H9 (cell line): ENCODE measurements around the gene ADH5. TPM values are rescaled to one million over a fixed set of nuclear protein-coding genes. Genes with fewer than 3 reads are reported as not detected.
A peak's percentile ranks its signal among the peaks of the same experiment; 100 is the strongest.

Experiments used
- DNase-seq: peaks from one replicate; pipeline ENCODE4 v3.0.0-alpha.2; 2017
- H2AFZ ChIP-seq: one replicate; pipeline ENCODE4 v1.6.1; 2013; ENCODE audit warnings: mild to moderate bottlenecking, low read length, control low read depth, moderate library complexity
- H2AK5ac ChIP-seq: 2 replicates; pipeline ENCODE4 v1.6.1; 2013; ENCODE audit warnings: low read length, control low read depth, mixed read lengths; ENCODE audit not compliant: insufficient read length
- H2BK120ac ChIP-seq: one replicate; pipeline ENCODE4 v1.6.1; 2013; ENCODE audit warnings: low read depth, mild to moderate bottlenecking, low read length, control low read depth, inconsistent platforms; ENCODE audit not compliant: poor library complexity, severe bottlenecking
- H2BK12ac ChIP-seq: 2 replicates; pipeline ENCODE4 v1.6.1; 2013; ENCODE audit warnings: low read length, control low read depth, mixed read lengths, low read depth; ENCODE audit not compliant: insufficient read length
- H2BK15ac ChIP-seq: 2 replicates; pipeline ENCODE4 v1.6.1; 2013; ENCODE audit warnings: low read depth, low read length, control low read depth
- H2BK20ac ChIP-seq: one replicate; pipeline ENCODE4 v1.6.1; 2013; ENCODE audit warnings: low read depth, mild to moderate bottlenecking, low read length, control low read depth, inconsistent platforms; ENCODE audit not compliant: poor library complexity, severe bottlenecking
- H2BK5ac ChIP-seq: 2 replicates; pipeline ENCODE4 v1.6.1; 2013; ENCODE audit warnings: low read length, control low read depth, mixed read lengths; ENCODE audit not compliant: insufficient read length
- H3K14ac ChIP-seq: 2 replicates; pipeline ENCODE4 v1.6.1; 2013; ENCODE audit warnings: low read length, control low read depth; ENCODE audit not compliant: insufficient read depth
- H3K18ac ChIP-seq: 2 replicates; pipeline ENCODE4 v1.6.1; 2013; ENCODE audit warnings: low read depth, mild to moderate bottlenecking, mixed read lengths, low read length, control low read depth; ENCODE audit not compliant: insufficient read length
- H3K23ac ChIP-seq: 2 replicates; pipeline ENCODE4 v1.6.1; 2013; ENCODE audit warnings: low read length, control low read depth, mixed read lengths, low read depth; ENCODE audit not compliant: insufficient read length
- H3K23me2 ChIP-seq: 2 replicates; pipeline ENCODE4 v1.6.1; 2013; ENCODE audit warnings: low read depth, mild to moderate bottlenecking, mixed read lengths, low read length, control low read depth; ENCODE audit not compliant: insufficient read length, poor library complexity, severe bottlenecking
- H3K27ac ChIP-seq: 2 replicates; pipeline ENCODE4 v1.5.1; 2013; ENCODE audit warnings: low read length, control low read depth, mixed read lengths, low read depth; ENCODE audit not compliant: insufficient read length
- H3K27me3 ChIP-seq: 2 replicates; pipeline ENCODE4 v1.6.1; 2013; ENCODE audit warnings: low read length, control low read depth, inconsistent platforms; ENCODE audit not compliant: insufficient read depth
- H3K4ac ChIP-seq: 2 replicates; pipeline ENCODE4 v1.6.1; 2013; ENCODE audit warnings: low read depth, mild to moderate bottlenecking, control low read depth, inconsistent platforms, low read length, moderate library complexity
- H3K4me1 ChIP-seq: 2 replicates; pipeline ENCODE4 v1.6.1; 2013; ENCODE audit warnings: low read length, control low read depth, inconsistent platforms; ENCODE audit not compliant: insufficient read depth
- H3K4me2 ChIP-seq: 2 replicates; pipeline ENCODE4 v1.6.1; 2013; ENCODE audit warnings: low read length, control low read depth, mixed read lengths; ENCODE audit not compliant: insufficient read length, insufficient read depth
- H3K56ac ChIP-seq: 2 replicates; pipeline ENCODE4 v1.6.1; 2013; ENCODE audit warnings: low read depth, mild to moderate bottlenecking, mixed read lengths, low read length, control low read depth; ENCODE audit not compliant: insufficient read length
- H3K79me1 ChIP-seq: 2 replicates; pipeline ENCODE4 v1.6.1; 2013; ENCODE audit warnings: low read depth, mild to moderate bottlenecking, moderate library complexity, low read length, control low read depth, inconsistent platforms; ENCODE audit not compliant: insufficient read depth, poor library complexity, severe bottlenecking
- H3K79me2 ChIP-seq: 2 replicates; pipeline ENCODE4 v1.6.1; 2013; ENCODE audit warnings: low read length, control low read depth, inconsistent platforms; ENCODE audit not compliant: insufficient read depth
- H3K9ac ChIP-seq: 2 replicates; pipeline ENCODE4 v1.6.1; 2013; ENCODE audit warnings: low read length, control low read depth, mixed read lengths; ENCODE audit not compliant: insufficient read length; ENCODE audit errors: extremely low read depth
- H3K9me3 ChIP-seq: one replicate; pipeline ENCODE4 v1.6.1; 2013; ENCODE audit warnings: low read depth, low read length, inconsistent platforms; ENCODE audit not compliant: control insufficient read depth
- H3T11ph ChIP-seq: one replicate; pipeline ENCODE4 v1.6.1; 2013; ENCODE audit warnings: mild to moderate bottlenecking, low read length, control low read depth, inconsistent platforms
- H4K20me1 ChIP-seq: one replicate; pipeline ENCODE4 v1.6.1; 2013; ENCODE audit not compliant: control insufficient read depth, insufficient read length, insufficient read depth
- H4K5ac ChIP-seq: 2 replicates; pipeline ENCODE4 v1.6.1; 2013; ENCODE audit warnings: low read depth, mild to moderate bottlenecking, mixed read lengths, low read length, control low read depth; ENCODE audit not compliant: insufficient read length
- H4K8ac ChIP-seq: replicated peaks from 2 replicates; pipeline ENCODE4 v1.6.1; 2013; ENCODE audit warnings: low read length, control low read depth, mixed read lengths, low read depth; ENCODE audit not compliant: insufficient read length
- H4K91ac ChIP-seq: 2 replicates; pipeline ENCODE4 v1.6.1; 2013; ENCODE audit warnings: low read depth, mild to moderate bottlenecking, moderate library complexity, mixed read lengths, low read length, control low read depth; ENCODE audit not compliant: insufficient read length
- H3K27ac Mint-ChIP-seq, 3 experiments: 2 replicates in 2 of 3; 3 replicates in 1 of 3; pipeline ENCODE4 v1.8.0; 2020 to 2021; ENCODE audit warnings: mixed read lengths in 3 of 3, mild to moderate bottlenecking in 1 of 3, moderate library complexity in 1 of 3
- H3K27me3 Mint-ChIP-seq: 2 replicates; pipeline ENCODE4 v1.8.0; 2021; ENCODE audit warnings: low read depth, mild to moderate bottlenecking, moderate library complexity, mixed read lengths
- H3K36me3 Mint-ChIP-seq, 3 experiments: 2 replicates in 2 of 3; 3 replicates in 1 of 3; pipeline ENCODE4 v1.8.0; 2020 to 2021; ENCODE audit warnings: low read depth in 3 of 3, mixed read lengths in 3 of 3; ENCODE audit not compliant: insufficient read depth in 1 of 3
- H3K4me1 Mint-ChIP-seq, 2 experiments: 2 replicates each; pipeline ENCODE4 v1.8.0; 2020; ENCODE audit warnings: mixed read lengths in 2 of 2
- H3K4me3 Mint-ChIP-seq, 2 experiments: 2 replicates in 1 of 2; 3 replicates in 1 of 2; pipeline ENCODE4 v1.8.0; 2020 to 2021; ENCODE audit warnings: mild to moderate bottlenecking in 2 of 2, mixed read lengths in 2 of 2, moderate library complexity in 1 of 2
- H3K9me3 Mint-ChIP-seq, 2 experiments: 2 replicates in 1 of 2; 3 replicates in 1 of 2; pipeline ENCODE4 v1.8.0; 2020; ENCODE audit warnings: mild to moderate bottlenecking in 2 of 2, mixed read lengths in 2 of 2, moderate library complexity in 1 of 2
- WGBS: extraction: QIAGEN DNeasy Blood & Tissue Kit; methylation state at CpG from one replicate; pipeline ENCODE4 v1.1.7; 2013; ENCODE audit warnings: missing lambda C conversion rate, low lambda C conversion rate, mixed read lengths; ENCODE audit not compliant: insufficient read length; ENCODE audit errors: extremely low coverage; 5-methylcytosine and 5-hydroxymethylcytosine counted together
- total RNA-seq: library from RNA; stranded (reverse); gene quantifications from 2 replicates; pipeline ENCODE4 v1.2.1, GENCODE V29; 2021
- TF ChIP-seq, protein P1 (sequence below): fragments of 200-600 bp; sonication (generic); conservative IDR thresholded peaks from 3 replicates; pipeline ENCODE4 v1.8.0; 2021; ENCODE audit warnings: antibody characterized with exemption, mild to moderate bottlenecking

ADH5 gene
- total RNA-seq, 1 experiment from 2014 or later, result 284 TPM

GRCh38 chr4:99121008-99121407 lies 32.4 kb upstream of the ADH5 start:
- no peak overlapping the region for H2BK120ac ChIP-seq
- no peak overlapping the region for H2BK20ac ChIP-seq
- no peak overlapping the region for H3K4ac ChIP-seq
- no peak overlapping the region for H3T11ph ChIP-seq
- H3K27ac ChIP-seq, result no peak overlapping the region
- no peak overlapping the region for H3K23ac ChIP-seq
- H3K4me2 ChIP-seq, result no peak overlapping the region
- peaks cover 12 to 16% of the 10 kb centered on the region in 2 experiments for H3K9me3 Mint-ChIP-seq
- H3K79me2 ChIP-seq, result no peaks in the 10 kb centered on the region
- H3K27ac Mint-ChIP-seq, result peak overlapping the region in 2 of 3 experiments; percentile 0 to 78; a peak in 4 of 7 replicates
- H3K36me3 Mint-ChIP-seq, result peaks cover 12 to 27% (median 15%) of the 10 kb centered on the region in 3 experiments
- H3K23me2 ChIP-seq, result no peaks in the 10 kb centered on the region
- no peak overlapping the region for H2BK15ac ChIP-seq
- H4K20me1 ChIP-seq, result no peaks in the 10 kb centered on the region
- H3K56ac ChIP-seq, result no peak overlapping the region
- WGBS, result no CpG with 5 or more reads among the region's 4 CpGs
- no peak overlapping the region for H3K9ac ChIP-seq
- H3K4me1 ChIP-seq, result no peaks in the 10 kb centered on the region
- no peak overlapping the region for H2AK5ac ChIP-seq
- H3K4me3 Mint-ChIP-seq, result no peak overlapping the region
- H3K79me1 ChIP-seq, result no peaks in the 10 kb centered on the region
- H4K5ac ChIP-seq, result no peak overlapping the region
- H3K14ac ChIP-seq, result no peak overlapping the region
- H4K91ac ChIP-seq, result no peak overlapping the region
- H2BK12ac ChIP-seq, result no peak overlapping the region
- no peak overlapping the region for H3K18ac ChIP-seq
- no peak overlapping the region for H4K8ac ChIP-seq
- no peaks in the 10 kb centered on the region for H3K27me3 ChIP-seq
- H3K9me3 ChIP-seq, result no peaks in the 10 kb centered on the region
- H3K27me3 Mint-ChIP-seq, result no peaks in the 10 kb centered on the region; the same call in 1 of the 2 replicates
- TF ChIP-seq, protein P1, sequence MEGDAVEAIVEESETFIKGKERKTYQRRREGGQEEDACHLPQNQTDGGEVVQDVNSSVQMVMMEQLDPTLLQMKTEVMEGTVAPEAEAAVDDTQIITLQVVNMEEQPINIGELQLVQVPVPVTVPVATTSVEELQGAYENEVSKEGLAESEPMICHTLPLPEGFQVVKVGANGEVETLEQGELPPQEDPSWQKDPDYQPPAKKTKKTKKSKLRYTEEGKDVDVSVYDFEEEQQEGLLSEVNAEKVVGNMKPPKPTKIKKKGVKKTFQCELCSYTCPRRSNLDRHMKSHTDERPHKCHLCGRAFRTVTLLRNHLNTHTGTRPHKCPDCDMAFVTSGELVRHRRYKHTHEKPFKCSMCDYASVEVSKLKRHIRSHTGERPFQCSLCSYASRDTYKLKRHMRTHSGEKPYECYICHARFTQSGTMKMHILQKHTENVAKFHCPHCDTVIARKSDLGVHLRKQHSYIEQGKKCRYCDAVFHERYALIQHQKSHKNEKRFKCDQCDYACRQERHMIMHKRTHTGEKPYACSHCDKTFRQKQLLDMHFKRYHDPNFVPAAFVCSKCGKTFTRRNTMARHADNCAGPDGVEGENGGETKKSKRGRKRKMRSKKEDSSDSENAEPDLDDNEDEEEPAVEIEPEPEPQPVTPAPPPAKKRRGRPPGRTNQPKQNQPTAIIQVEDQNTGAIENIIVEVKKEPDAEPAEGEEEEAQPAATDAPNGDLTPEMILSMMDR, result no peak
- DNase-seq, result no peak
- no peak overlapping the region for H2BK5ac ChIP-seq
- H3K4me1 Mint-ChIP-seq, result peaks cover 13 to 17% of the 10 kb centered on the region in 2 experiments
- no peak overlapping the region for H2AFZ ChIP-seq
